Right forelimb (tissue), 1 donor: Measurements from ENCODE around the gene SPATA3.
A peak's percentile ranks its signal among the peaks of the same experiment; 100 is the strongest.

Source experiments
- DNase-seq: peaks from one replicate; pipeline ENCODE4 v3.0.0-alpha.2; 2018

The SPATA3 gene

DNA sequence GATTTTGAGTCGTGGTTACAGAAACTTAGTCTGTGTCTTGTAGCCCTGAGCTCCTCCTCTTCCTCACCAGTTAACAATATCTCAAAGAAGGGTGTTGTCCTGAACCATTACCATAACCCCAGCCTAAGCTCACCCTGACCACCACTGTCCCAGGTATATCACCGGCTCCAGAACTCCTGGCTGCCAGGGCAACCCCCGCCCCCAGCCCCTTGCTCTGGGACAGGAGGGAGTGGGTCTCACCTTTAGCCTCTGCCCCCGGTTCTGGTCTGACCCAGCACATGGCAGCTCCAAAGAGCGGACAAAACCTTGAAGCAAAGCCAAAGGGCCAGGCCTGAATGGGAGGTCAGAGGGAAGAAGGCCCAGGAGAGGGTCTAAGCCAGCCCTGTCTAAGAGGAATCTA lies 55.2 kb downstream of the SPATA3 start:
- DNase-seq = no peak

DNA sequence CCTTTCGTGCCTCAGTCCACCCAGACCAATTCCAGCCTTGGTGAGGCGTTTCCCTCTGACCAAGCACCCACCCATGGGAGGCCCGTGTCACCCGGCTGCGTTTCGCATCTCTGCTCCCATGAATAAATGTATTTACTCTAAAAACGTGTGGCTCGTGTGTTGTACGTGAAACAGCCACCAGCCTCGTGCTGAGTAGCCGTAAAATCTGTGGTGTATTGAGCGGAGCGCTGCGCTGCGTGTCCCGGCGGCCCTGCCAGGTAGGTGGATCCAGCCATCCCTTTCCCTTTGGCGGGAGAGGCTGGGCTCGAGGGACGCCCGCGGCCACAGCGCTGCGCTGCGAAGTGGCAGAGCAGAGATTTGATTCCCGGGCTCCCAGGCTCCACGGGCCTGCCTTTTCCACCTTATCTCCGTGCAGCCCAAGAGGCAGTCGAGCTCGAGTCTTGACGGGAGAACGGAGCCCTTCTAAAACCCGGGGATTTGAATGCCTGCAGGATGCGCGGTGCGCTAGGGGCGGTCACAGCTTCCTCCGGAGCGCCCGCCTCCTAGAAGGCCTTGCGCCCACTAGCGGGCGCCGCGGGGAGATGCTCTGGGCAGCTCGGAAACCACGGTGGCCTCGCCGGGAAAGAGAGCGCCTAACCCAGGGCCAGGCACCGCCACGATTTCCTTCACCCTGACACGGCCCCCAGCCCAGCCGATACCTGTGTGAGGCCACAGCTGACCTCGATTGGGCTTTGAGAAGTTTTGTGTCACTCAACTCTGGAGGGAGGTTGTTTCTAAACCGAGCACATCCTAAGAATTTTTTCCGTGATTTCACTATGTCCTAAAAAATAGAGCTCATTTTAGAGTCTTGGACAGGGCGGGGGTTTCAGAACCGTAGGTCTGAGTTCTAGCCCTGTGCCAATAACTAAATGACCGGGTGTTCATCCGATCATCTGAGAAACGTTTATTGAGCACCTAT lies 56.9 kb downstream of the SPATA3 start:
- DNase-seq = peak; percentile 88

DNA sequence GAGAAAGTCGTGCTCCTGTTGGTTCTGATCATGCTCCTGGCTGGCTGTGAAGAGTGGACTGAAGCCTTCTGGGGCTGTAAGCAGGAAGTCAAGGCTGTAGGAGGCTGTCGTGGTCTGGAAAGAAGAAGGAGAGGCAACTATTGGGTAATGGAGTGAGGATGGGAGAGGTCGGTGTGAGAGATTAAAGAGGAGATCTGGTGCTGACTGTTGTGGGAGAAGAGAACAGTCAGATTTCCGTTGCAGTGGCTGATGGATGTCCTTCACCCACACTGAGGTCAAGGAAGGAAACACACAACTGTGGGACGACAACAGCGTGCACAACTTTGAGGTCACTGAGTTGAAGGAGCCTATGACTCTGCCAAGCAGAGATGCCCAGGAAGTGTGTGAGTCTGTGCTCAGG lies 57.9 kb downstream of the SPATA3 start:
- no peak for DNase-seq

GRCh38 chr2:231056453-231057416 lies 60.8 kb downstream of the SPATA3 start, which contains the start of gene PSMD1:
Gene PSMD1, plus strand, starts transcription at chr2:231056867. Its CDS starts 159 bp downstream, at chr2:231057026.
- DNase-seq = peak; percentile 97

DNA sequence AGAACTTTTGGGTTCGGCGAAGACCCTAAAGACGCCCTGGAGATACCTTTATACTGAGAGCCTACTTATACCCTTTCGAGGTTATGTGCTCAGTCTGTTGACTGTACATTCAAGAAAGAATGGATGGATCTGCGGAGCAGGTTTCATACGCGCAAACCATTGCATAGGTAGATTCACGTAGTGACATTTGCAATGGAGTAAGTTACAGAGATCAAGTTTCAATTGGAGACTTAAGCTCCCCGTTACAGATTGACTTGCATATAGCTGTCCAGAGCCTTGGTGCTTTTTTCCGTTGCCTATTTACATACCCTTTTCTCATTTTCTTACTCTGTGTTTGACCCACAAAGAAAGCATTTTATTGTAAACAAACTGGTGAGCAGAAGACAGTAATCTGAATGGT lies 61.7 kb downstream of the SPATA3 start:
- DNase-seq = no peak
